GM18858 (cell line): ENCODE data around the gene SH3BGRL.
"Not testable (repeated sequence)": the region's sequence is repeated elsewhere in the genome, so short reads cannot be mapped to it uniquely, and the experiment has no call there.

Source experiments
- ATAC-seq: cut with Tn5 transposase; IDR thresholded peaks from one replicate; pipeline ENCODE4 v1.9.1; 2021; ENCODE audit not compliant: unreplicated experiment

The SH3BGRL gene

DNA sequence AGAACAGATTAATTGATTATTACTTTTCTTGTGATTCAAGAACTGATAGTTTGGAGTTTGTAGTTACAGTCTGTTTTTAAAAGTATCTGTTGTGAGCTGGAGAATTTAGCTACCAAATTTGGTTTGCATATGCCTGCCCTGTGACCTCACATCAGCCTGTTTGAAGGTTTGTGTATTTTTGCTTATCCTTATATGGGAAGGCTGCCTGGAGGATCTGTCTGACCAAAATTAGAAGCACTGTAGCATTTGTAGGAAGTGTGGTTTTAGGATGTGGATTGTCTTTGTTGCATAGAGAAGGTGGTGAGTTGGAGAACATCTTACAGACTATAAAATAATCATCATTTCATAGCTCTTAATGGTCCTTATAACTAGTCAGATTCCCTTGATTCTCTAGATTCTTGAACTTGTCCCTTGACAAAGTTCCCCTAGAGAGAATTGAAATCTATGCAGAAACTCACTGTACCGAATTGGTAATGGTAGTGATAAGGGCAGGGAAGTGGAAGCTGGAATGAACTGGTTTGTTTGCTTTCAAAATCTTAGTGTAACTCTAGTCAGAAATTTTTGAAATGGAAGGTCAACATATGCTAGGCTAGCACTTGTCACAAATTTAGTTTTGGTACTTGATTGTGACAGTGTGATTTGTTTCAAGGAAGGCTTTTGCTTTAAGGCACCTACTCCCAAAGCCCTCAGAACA, 57.3 kb downstream of the SH3BGRL start:
- no peak for ATAC-seq

DNA sequence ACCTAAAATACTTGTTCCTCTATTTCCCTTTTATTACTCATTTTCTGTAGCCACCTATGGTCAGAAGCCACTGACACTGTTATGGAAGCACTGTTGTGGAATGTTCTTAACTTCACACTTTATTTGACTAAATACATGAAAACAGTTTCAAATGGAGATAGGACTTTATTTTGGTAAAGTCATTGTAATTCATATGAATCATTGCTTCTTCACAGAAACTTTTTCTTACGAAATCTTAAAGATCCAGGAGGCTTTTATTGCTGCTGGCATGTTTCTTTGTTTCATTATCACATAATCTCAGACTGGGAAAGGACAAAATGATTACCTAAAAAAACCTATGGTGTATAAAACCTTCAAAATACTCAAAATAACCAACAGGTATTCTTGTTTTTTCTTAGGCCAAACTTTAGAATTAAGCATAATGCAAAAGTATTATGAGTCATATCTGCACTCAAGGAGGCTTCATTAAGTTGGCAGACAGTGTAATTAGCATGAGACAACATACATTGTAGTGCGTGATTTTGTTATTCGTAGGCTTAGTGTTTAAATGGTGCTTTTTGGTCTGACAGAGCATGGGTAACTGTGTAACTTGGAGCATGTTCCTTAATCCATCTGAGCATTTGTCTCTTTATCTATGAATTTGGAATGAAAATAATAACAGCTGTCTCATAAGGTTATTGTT, 58.0 kb downstream of the SH3BGRL start:
- no peak for ATAC-seq

GRCh38 chrX:81261576-81261975, 59.7 kb downstream of the SH3BGRL start:
- no peak for ATAC-seq

GRCh38 chrX:81263059-81263458, 61.2 kb downstream of the SH3BGRL start:
- ATAC-seq: no peak

- ATAC-seq: no peak
Measured at GRCh38 chrX:81278616-81279015, 76.7 kb downstream of the SH3BGRL start.

- no peak for ATAC-seq
Measured at GRCh38 chrX:81280148-81280547, 78.2 kb downstream of the SH3BGRL start.

GRCh38 chrX:81286075-81286474, 84.2 kb downstream of the SH3BGRL start:
- ATAC-seq: no peak

- no peak for ATAC-seq
Measured at GRCh38 chrX:81286608-81287007, 84.7 kb downstream of the SH3BGRL start.

- no peak for ATAC-seq
Measured at GRCh38 chrX:81291996-81292395, 90.1 kb downstream of the SH3BGRL start.

- ATAC-seq: no peak
Measured at GRCh38 chrX:81294101-81294500, 92.2 kb downstream of the SH3BGRL start.

- no peak for ATAC-seq
Measured at GRCh38 chrX:81301877-81302276, 100.0 kb downstream of the SH3BGRL start.

DNA sequence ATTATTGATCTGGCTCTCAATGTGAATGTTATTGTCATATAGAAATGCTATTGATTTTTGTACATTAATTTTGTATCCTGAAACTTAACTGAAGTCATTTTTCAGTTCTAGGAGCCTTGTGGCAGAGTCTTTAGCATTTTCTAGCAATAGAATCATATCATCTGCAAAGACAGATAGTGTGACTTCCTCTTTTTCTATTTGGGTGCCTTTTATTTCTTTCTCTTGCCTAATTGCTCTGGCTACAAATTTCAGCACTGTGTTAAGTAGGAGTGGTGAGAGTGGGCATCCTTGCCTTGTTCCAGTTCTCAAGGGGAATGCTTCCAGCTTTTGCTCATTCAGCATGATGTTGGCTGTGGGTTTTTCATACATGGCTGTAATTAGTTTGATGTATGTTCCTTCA, 102.7 kb downstream of the SH3BGRL start:
- ATAC-seq: no peak

GRCh38 chrX:81305240-81305639, 103.3 kb downstream of the SH3BGRL start:
- ATAC-seq: no peak

GRCh38 chrX:81308086-81308829, 106.4 kb downstream of the SH3BGRL start:
- no peak for ATAC-seq

GRCh38 chrX:81316163-81316562, 114.3 kb downstream of the SH3BGRL start:
- no peak for ATAC-seq

DNA sequence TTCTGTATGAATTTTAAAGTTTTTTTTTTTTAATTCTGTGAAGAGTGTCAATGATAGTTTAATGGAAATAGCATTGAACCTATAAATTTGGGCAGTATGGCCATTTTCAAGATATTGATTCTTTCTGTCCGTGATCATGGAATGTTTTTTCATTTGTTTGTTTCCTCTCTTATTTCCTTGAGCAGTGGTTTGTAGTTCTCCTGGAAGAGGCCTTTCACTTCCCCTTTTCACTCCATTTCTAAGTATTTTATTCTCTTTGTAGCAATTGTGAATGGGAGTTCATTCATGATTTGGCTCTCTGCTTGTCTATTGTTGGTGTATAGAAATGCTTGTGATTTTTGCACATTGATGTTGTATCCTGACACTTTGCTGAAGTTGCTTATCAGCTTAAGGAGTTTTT, 129.8 kb downstream of the SH3BGRL start:
- not testable (repeated sequence) for ATAC-seq

DNA sequence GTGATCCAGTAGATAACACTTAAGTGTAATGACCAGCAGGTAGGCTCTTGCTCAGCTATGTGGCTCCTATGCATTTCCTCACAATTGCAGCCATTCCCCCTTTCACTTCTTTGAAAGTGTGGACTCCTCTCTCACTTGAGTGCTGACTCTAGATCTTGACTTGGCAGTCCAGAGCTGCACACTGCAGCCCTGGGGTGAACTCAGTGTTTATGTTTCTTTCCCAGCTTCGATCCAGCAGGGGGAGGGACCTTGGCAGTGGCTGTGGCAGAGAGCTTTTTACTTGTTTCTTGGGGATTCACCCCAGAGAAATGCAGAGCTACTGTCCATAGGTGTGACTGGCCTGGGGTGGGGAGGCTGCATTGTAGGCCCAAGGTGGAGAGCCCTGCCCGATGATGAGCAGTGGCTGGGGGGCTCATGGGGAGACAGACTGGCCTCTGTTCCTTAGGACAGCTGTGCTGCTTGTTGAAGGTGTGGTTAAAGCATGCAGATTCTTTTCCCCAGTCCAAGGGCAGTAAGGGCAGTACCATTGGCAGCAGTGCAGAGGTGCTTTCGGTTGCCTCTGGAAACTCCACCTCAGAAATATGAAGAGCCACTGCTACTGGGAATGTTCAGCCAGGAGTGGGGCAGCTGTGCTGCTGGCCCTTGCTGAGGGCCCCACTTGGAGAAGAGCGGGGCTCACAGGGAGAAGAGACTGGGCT, 134.7 kb downstream of the SH3BGRL start:
- ATAC-seq: no peak

GRCh38 chrX:81337805-81338204, 135.9 kb downstream of the SH3BGRL start:
- ATAC-seq: no peak

- no peak for ATAC-seq
Measured at GRCh38 chrX:81338924-81339323, 137.0 kb downstream of the SH3BGRL start.

DNA sequence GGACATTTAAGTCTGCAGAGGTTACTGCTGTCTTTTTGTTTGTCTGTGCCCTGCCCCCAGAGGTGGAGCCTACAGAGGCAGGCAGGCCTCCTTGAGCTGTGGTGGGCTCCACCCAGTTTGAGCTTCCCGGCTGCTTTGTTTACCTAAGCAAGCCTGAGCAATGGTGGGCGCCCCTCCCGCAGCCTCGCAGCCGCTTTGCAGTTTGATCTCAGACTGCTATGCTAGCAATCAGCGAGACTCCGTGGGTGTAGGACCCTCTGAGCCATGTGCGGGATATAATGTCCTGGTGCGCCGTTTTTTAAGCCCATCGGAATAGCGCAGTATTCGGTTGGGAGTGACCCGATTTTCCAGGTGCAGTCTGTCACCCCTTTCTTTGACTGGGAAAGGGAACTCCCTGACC, 143.4 kb downstream of the SH3BGRL start:
- not testable (repeated sequence) for ATAC-seq
